ENCODE measurements around the gene CORO2B.
"Not testable (repeated sequence)": the region's sequence is repeated elsewhere in the genome, so short reads cannot be mapped to it uniquely, and the experiment has no call there.

The CORO2B gene

DNA sequence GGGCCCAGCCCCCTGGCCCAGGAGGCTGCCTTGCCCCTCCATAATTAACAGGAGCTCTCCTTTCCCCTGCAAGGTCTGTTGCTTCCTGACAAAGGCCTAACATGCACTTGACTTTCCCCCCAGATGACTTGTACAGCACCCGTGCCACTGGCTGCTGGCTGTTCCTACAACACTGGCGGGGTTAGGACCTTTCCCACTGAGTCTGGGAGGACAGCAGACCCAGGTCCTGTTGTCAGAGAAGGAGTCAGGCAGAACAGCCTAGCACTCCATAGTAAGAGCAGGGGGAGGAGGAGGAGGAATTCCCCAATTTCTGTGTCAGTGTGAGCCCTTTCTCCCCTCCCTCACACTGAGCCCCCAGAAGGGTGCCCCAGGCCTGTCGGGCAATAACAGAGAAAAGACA lies 99.2 kb downstream of the CORO2B start:
- H3K27ac Mint-ChIP-seq, result no peak overlapping the region
- H3K27me3 Mint-ChIP-seq, result peaks cover 3% of the 10 kb centered on the region
- H3K4me1 Mint-ChIP-seq (ENCODE audit: low read depth), result peaks cover 2% of the 10 kb centered on the region
- no peaks in the 10 kb centered on the region for H3K36me3 Mint-ChIP-seq
- H3K4me3 Mint-ChIP-seq, result no peak overlapping the region
- H3K9me3 Mint-ChIP-seq (ENCODE audit: low read depth), result no peaks in the 10 kb centered on the region

DNA sequence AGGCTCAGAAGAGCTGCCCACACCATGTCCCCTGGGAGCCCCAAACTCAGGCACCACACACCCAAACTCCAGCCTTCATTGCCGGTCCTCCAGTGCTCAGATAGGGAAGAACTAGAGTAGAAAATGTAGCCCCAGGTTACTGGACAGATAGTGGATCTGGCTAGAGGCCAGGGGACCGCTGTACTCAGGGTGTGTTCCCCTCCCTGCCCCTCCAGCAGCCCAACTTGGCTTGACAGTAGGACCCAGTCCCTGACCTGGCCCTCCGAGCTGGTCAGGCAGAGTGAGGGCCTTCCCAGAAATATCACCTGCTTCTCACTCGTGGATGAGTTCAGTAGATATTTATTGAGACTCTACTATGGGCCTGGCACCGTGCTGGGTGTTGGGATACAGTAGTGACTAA lies 100.0 kb downstream of the CORO2B start:
- Mint-ChIP-seq H3K36me3 (no peaks in the 10 kb centered on the region), H3K4me3 (no peak overlapping the region), H3K27me3 (peaks cover 2% of the 10 kb centered on the region), H3K4me1 (ENCODE audit: low read depth) (peaks cover 2% of the 10 kb centered on the region), H3K9me3 (ENCODE audit: low read depth) (no peaks in the 10 kb centered on the region), H3K27ac (no peak overlapping the region)

- no peak overlapping the region for H3K27ac Mint-ChIP-seq
- H3K27me3 Mint-ChIP-seq, result no peaks in the 10 kb centered on the region
- no peak overlapping the region for H3K4me3 Mint-ChIP-seq
- no peaks in the 10 kb centered on the region for H3K9me3 Mint-ChIP-seq (ENCODE audit: low read depth)
- H3K4me1 Mint-ChIP-seq (ENCODE audit: low read depth), result no peaks in the 10 kb centered on the region
- no peaks in the 10 kb centered on the region for H3K36me3 Mint-ChIP-seq
Observed at GRCh38 chr15:68679161-68679560, 100.4 kb downstream of the CORO2B start.

DNA sequence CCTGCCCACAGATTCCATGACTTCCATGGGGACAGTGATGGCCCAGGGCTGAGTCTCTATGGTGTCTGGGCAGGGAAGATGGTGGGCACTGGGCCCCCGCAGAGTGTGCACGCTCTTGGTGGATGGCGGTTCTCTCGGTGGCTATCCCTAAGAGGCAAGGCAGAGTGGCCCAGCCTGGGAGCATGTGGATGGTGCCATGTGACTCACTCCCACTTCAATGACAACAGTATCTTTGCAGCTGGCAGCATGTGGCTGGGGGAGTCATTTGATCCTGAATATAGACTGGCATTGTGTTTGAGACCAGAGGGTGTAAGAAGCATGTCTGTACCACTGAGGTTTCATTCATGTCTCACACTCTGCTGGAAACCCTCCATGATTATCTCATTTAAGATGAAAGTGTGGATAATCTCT lies 101.2 kb downstream of the CORO2B start:
- Mint-ChIP-seq H3K27ac (no peak overlapping the region), H3K9me3 (ENCODE audit: low read depth) (no peaks in the 10 kb centered on the region)

DNA sequence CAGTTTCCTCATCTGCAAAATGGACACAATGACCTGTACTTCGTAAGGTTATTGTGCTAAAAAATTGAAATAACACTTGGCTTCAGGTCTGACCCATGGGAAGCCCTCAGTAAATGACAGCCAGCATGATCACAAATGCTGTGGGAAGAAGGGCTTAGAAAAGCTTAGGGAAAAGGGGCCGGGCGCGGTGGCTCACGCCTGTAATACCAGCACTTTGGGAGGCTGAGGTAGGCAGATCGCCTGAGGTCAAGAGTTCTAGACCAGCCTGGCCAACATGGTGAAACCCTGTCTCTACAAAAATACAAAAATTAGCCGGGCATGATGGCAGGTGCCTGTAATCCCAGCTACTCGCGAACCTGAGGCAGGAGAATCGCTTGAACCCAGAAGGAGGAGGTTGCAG lies 102.0 kb downstream of the CORO2B start:
- not testable (repeated sequence) for H3K27me3 Mint-ChIP-seq; H3K4me3 Mint-ChIP-seq; H3K9me3 Mint-ChIP-seq (ENCODE audit: low read depth); H3K36me3 Mint-ChIP-seq; H3K27ac Mint-ChIP-seq; H3K4me1 Mint-ChIP-seq (ENCODE audit: low read depth)

More for the DNA sequence above, 101.2 kb downstream of the CORO2B start:
- Mint-ChIP-seq H3K27me3 (no peaks in the 10 kb centered on the region), H3K4me3 (no peak overlapping the region), H3K4me1 (ENCODE audit: low read depth) (no peaks in the 10 kb centered on the region), H3K36me3 (no peaks in the 10 kb centered on the region)

- H3K27ac Mint-ChIP-seq, result no peak overlapping the region
- no peaks in the 10 kb centered on the region for H3K27me3 Mint-ChIP-seq
Observed at GRCh38 chr15:68681836-68682235, 103.0 kb downstream of the CORO2B start.

GRCh38 chr15:68682330-68682729 lies 103.5 kb downstream of the CORO2B start:
- no peaks in the 10 kb centered on the region for H3K27me3 Mint-ChIP-seq
- H3K4me3 Mint-ChIP-seq, result no peak overlapping the region
- no peaks in the 10 kb centered on the region for H3K9me3 Mint-ChIP-seq (ENCODE audit: low read depth)
- H3K36me3 Mint-ChIP-seq, result no peaks in the 10 kb centered on the region
- H3K27ac Mint-ChIP-seq, result no peak overlapping the region
- H3K4me1 Mint-ChIP-seq (ENCODE audit: low read depth), result no peaks in the 10 kb centered on the region

More at GRCh38 chr15:68681836-68682235, 103.0 kb downstream of the CORO2B start:
- no peaks in the 10 kb centered on the region for H3K36me3 Mint-ChIP-seq
- H3K4me3 Mint-ChIP-seq, result no peak overlapping the region
- H3K9me3 Mint-ChIP-seq (ENCODE audit: low read depth), result no peaks in the 10 kb centered on the region
- H3K4me1 Mint-ChIP-seq (ENCODE audit: low read depth), result no peaks in the 10 kb centered on the region

- Mint-ChIP-seq H3K4me1 (ENCODE audit: low read depth) (no peaks in the 10 kb centered on the region), H3K36me3 (no peaks in the 10 kb centered on the region), H3K4me3 (no peak overlapping the region), H3K27me3 (no peaks in the 10 kb centered on the region), H3K9me3 (ENCODE audit: low read depth) (no peaks in the 10 kb centered on the region), H3K27ac (no peak overlapping the region)
Observed at GRCh38 chr15:68683026-68683425, 104.2 kb downstream of the CORO2B start.

DNA sequence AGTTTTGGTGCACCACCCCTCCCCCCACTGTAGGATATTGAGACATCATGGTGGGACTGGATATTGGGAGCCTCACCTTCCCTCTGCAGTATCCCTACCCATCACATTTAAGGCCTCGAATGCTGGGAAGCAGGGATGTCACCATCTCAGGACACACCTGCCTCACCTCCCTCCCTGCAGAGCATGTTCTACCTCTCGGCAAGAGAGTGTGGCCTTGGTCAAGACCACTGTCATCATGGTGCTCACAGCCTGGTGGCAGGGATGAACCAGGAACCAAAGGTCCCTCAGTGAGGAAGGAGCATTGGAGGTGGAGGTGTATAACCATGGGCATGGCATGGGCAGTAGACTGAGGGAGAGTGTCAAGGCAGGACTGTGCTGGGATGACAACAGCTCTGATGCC lies 104.8 kb downstream of the CORO2B start:
- no peak overlapping the region for H3K27ac Mint-ChIP-seq

DNA sequence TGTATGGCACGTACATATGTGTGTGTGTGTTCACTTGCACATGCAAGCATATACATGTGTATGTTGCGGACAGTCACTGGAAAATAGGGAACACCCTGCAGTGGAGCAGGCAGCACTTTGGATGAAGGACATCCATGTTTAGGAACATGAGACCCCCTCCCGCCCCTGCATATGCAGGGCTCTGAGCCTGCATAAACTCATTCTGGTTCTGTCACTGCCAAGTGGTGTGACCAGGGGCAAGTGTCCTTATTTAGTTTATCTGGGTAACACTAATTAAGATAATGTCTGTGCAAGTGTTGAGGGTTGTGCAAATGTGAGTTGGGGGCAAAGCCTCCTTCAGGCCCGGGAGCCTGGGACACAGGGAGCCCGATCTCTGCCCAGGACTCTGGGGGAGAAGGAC lies 105.7 kb downstream of the CORO2B start:
- no peaks in the 10 kb centered on the region for H3K4me1 Mint-ChIP-seq (ENCODE audit: low read depth)
- H3K27me3 Mint-ChIP-seq, result no peaks in the 10 kb centered on the region
- H3K9me3 Mint-ChIP-seq (ENCODE audit: low read depth), result no peaks in the 10 kb centered on the region
- no peaks in the 10 kb centered on the region for H3K36me3 Mint-ChIP-seq
- no peak overlapping the region for H3K4me3 Mint-ChIP-seq
- H3K27ac Mint-ChIP-seq, result no peak overlapping the region

More for the DNA sequence above, 104.8 kb downstream of the CORO2B start:
- Mint-ChIP-seq H3K27me3 (no peaks in the 10 kb centered on the region), H3K4me1 (ENCODE audit: low read depth) (no peaks in the 10 kb centered on the region), H3K4me3 (no peak overlapping the region), H3K9me3 (ENCODE audit: low read depth) (no peaks in the 10 kb centered on the region), H3K36me3 (no peaks in the 10 kb centered on the region)

- H3K36me3 Mint-ChIP-seq, result no peaks in the 10 kb centered on the region
- H3K4me3 Mint-ChIP-seq, result no peak overlapping the region
- no peaks in the 10 kb centered on the region for H3K27me3 Mint-ChIP-seq
- H3K4me1 Mint-ChIP-seq (ENCODE audit: low read depth), result no peaks in the 10 kb centered on the region
- no peak overlapping the region for H3K27ac Mint-ChIP-seq
- no peaks in the 10 kb centered on the region for H3K9me3 Mint-ChIP-seq (ENCODE audit: low read depth)
Observed at GRCh38 chr15:68687136-68687735, 108.4 kb downstream of the CORO2B start.

DNA sequence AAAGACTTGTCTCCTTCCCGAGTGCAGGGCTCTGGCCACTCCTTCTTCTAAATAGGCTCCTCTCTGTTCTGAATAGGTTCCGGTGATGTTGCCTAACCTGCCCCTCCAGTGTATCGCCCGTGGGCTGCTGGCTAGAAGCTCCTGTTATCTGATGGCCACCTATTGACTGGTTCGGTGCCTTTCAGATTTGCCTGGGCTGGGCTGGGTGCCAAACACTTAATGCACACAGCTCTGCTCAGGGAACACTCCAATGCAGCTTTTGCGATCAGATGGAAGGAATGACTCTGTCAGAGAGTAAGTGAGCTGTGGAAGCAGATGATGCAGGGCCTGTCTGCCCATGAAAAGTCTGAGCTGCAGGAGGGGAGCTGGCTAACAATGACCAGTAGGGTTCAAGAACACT lies 112.9 kb downstream of the CORO2B start:
- H3K4me3 Mint-ChIP-seq, result no peak overlapping the region
- no peaks in the 10 kb centered on the region for H3K27me3 Mint-ChIP-seq
- no peaks in the 10 kb centered on the region for H3K9me3 Mint-ChIP-seq (ENCODE audit: low read depth)
- no peaks in the 10 kb centered on the region for H3K36me3 Mint-ChIP-seq
- peaks cover 8% of the 10 kb centered on the region for H3K4me1 Mint-ChIP-seq (ENCODE audit: low read depth)
- no peak overlapping the region for H3K27ac Mint-ChIP-seq

DNA sequence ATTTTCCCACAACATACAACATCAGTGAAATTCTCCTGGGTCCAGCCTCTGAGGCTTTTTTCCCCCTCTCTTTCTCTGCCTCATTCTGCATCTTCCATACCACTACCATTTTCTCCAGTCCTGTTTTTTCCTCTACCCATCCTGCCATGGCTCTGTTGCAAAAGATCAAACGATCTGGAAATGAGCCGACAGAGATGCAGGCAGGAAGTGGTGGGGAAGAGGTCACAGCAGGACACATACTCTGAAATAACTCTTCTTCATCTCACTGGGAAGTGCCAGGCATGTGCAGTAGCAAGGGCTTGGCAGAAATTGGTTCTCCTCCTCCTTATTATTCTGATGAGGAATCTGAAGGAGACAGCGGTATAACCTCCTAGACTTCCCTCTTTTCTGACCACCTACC lies 114.3 kb downstream of the CORO2B start:
- Mint-ChIP-seq H3K9me3 (ENCODE audit: low read depth) (no peaks in the 10 kb centered on the region), H3K4me1 (ENCODE audit: low read depth) (peaks cover 8% of the 10 kb centered on the region), H3K36me3 (no peaks in the 10 kb centered on the region), H3K4me3 (no peak overlapping the region), H3K27ac (no peak overlapping the region), H3K27me3 (no peaks in the 10 kb centered on the region)

GRCh38 chr15:68694111-68694510 lies 115.3 kb downstream of the CORO2B start:
- no peaks in the 10 kb centered on the region for H3K27me3 Mint-ChIP-seq
- H3K27ac Mint-ChIP-seq, result no peak overlapping the region
- H3K36me3 Mint-ChIP-seq, result no peaks in the 10 kb centered on the region
- peaks cover 8% of the 10 kb centered on the region for H3K4me1 Mint-ChIP-seq (ENCODE audit: low read depth)
- no peaks in the 10 kb centered on the region for H3K9me3 Mint-ChIP-seq (ENCODE audit: low read depth)
- H3K4me3 Mint-ChIP-seq, result no peak overlapping the region

- H3K4me1 Mint-ChIP-seq (ENCODE audit: low read depth), result peaks cover 8% of the 10 kb centered on the region
- no peaks in the 10 kb centered on the region for H3K27me3 Mint-ChIP-seq
- H3K27ac Mint-ChIP-seq, result no peak overlapping the region
- H3K9me3 Mint-ChIP-seq (ENCODE audit: low read depth), result no peaks in the 10 kb centered on the region
- no peaks in the 10 kb centered on the region for H3K36me3 Mint-ChIP-seq
- no peak overlapping the region for H3K4me3 Mint-ChIP-seq
Observed at GRCh38 chr15:68695061-68695595, 116.3 kb downstream of the CORO2B start.
